ENCODE results near the gene CDKN2B-AS1. TPM values are rescaled to one million over a fixed set of nuclear protein-coding genes. Genes with fewer than 3 reads are reported as not detected.

The CDKN2B-AS1 gene
- total and polyA plus RNA-seq, 2 experiments from 2014 or later, result 0.27 to 0.68 TPM

- no peaks in the 10 kb centered on the region for H3K36me3 ChIP-seq (replicated peaks; ENCODE audit: insufficient read depth, low read depth)
- H3K4me2 ChIP-seq, result no peak overlapping the region
- no peaks in the 10 kb centered on the region for H3K4me1 ChIP-seq (ENCODE audit: insufficient read depth)
- no peak overlapping the region for H3K27ac ChIP-seq
- DNase-seq (ENCODE audit: low spot score), result no peak
- H4K20me1 ChIP-seq (ENCODE audit: insufficient read depth, poor library complexity, severe bottlenecking), result no peaks in the 10 kb centered on the region
- H3K9me2 ChIP-seq (replicated peaks; ENCODE audit: insufficient read depth), result no peaks in the 10 kb centered on the region
- no peaks in the 10 kb centered on the region for H3K9me3 ChIP-seq (ENCODE audit: low read depth)
- TF ChIP-seq EZH2 (IDR thresholded peaks at IDR 0.05; ENCODE audit: borderline replicate concordance), result no peak
- no peak overlapping the region for H2AFZ ChIP-seq
- no peak overlapping the region for H3K4me3 ChIP-seq
- H3K79me2 ChIP-seq, result no peaks in the 10 kb centered on the region
- no peaks in the 10 kb centered on the region for H3K27me3 ChIP-seq
Observed at GRCh38 chr9:22157276-22157675, 162.7 kb downstream of the CDKN2B-AS1 start.

DNA sequence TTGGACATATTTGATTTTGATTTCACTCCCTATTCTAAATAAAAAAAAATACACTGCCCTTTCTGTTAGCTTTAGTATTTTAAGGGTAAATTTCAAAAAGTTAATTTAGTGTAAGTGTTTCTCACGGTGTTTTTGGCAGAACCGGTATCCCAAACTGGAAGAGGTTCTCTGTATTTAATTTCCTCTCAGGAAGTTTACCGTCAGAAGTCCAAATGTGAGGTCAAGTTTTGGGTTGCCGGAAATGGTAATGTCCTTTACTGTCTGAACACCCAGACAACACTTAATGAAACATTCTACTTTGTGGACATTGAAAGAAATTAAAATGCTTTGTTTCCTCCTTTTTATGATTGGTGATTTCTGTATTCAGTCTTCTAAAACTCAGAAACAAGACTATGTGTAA, 163.2 kb downstream of the CDKN2B-AS1 start:
- no peak for TF ChIP-seq EZH2 (IDR thresholded peaks at IDR 0.05; ENCODE audit: borderline replicate concordance)
- no peak for TF ChIP-seq CTCF (IDR thresholded peaks at IDR 0.05; ENCODE audit: poor library complexity)
- TF ChIP-seq EZH2phosphoT487 (IDR thresholded peaks at IDR 0.05; ENCODE audit: low read depth, severe bottlenecking, unreplicated experiment), result no peak
- no peak overlapping the region for H2AFZ ChIP-seq

DNA sequence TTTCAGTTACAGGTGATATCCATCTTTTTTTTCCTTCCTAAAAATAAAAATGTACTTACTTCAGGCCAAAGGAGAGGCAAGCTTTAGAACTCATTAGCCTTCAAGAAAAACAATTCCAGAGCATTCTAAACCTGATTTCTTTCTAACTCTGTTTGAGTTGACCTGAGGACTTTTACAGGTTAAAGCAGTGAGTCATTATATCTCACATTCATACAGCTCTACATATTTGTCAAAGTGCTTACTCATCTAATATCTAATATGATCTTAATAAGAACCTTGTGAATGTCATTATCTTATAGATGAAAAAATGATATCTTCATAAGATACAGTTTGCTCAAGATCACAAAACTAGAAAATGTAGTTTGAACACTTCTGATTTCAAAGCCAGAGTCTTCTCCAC, 163.7 kb downstream of the CDKN2B-AS1 start:
- no peaks in the 10 kb centered on the region for H4K20me1 ChIP-seq (ENCODE audit: insufficient read depth, poor library complexity, severe bottlenecking)
- H3K27me3 ChIP-seq, result no peaks in the 10 kb centered on the region
- no peak overlapping the region for H3K4me2 ChIP-seq
- no peaks in the 10 kb centered on the region for H3K9me3 ChIP-seq (ENCODE audit: low read depth)
- H3K79me2 ChIP-seq, result no peaks in the 10 kb centered on the region
- no peaks in the 10 kb centered on the region for H3K4me1 ChIP-seq (ENCODE audit: insufficient read depth)
- no peaks in the 10 kb centered on the region for H3K36me3 ChIP-seq (replicated peaks; ENCODE audit: insufficient read depth, low read depth)
- H3K27ac ChIP-seq, result no peak overlapping the region
- no peak for DNase-seq (ENCODE audit: low spot score)
- no peak overlapping the region for H3K4me3 ChIP-seq
- TF ChIP-seq CTCF (IDR thresholded peaks at IDR 0.05; ENCODE audit: poor library complexity), result no peak
- no peak overlapping the region for H2AFZ ChIP-seq
- no peaks in the 10 kb centered on the region for H3K9me2 ChIP-seq (replicated peaks; ENCODE audit: insufficient read depth)

More for the DNA sequence above, 163.2 kb downstream of the CDKN2B-AS1 start:
- Histone ChIP-seq H3K9me3 (ENCODE audit: low read depth) (no peaks in the 10 kb centered on the region), H3K36me3 (replicated peaks; ENCODE audit: insufficient read depth, low read depth) (no peaks in the 10 kb centered on the region), H3K27ac (no peak overlapping the region), H3K79me2 (no peaks in the 10 kb centered on the region), H3K9me2 (replicated peaks; ENCODE audit: insufficient read depth) (no peaks in the 10 kb centered on the region), H3K4me3 (no peak overlapping the region), H3K4me2 (no peak overlapping the region), H4K20me1 (ENCODE audit: insufficient read depth, poor library complexity, severe bottlenecking) (no peaks in the 10 kb centered on the region), H3K27me3 (no peaks in the 10 kb centered on the region), H3K4me1 (ENCODE audit: insufficient read depth) (no peaks in the 10 kb centered on the region)
- no peak for DNase-seq (ENCODE audit: low spot score)
- WGBS (ENCODE audit: low lambda C conversion rate, missing lambda C conversion rate), result 74% methylated on average over 4 of the region's 4 CpGs

DNA sequence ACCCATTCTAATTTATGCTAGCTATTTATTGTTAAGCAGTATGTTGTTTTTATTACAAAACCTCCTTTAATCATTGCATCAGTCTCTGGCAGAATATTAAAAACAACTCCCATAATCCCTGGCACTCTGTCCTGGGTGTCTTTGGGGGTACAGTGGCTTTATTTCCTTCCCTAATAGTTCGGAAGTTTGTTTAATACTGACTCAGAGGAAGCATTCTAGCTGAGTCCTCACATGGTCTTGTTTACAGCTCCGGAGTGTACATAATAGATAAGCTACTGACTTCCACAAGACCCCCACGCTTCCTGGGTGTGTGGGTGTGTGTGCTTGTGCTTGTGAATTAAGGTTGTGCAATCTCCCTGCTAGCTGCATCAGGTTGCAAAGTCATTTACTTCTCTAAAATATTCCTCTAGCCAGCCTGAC, 164.3 kb downstream of the CDKN2B-AS1 start:
- Histone ChIP-seq H3K27ac (no peak overlapping the region), H3K27me3 (no peaks in the 10 kb centered on the region), H4K20me1 (ENCODE audit: insufficient read depth, poor library complexity, severe bottlenecking) (no peaks in the 10 kb centered on the region), H3K4me1 (ENCODE audit: insufficient read depth) (no peaks in the 10 kb centered on the region), H3K4me3 (no peak overlapping the region), H2AFZ (no peak overlapping the region), H3K36me3 (replicated peaks; ENCODE audit: insufficient read depth, low read depth) (no peaks in the 10 kb centered on the region), H3K9me2 (replicated peaks; ENCODE audit: insufficient read depth) (no peaks in the 10 kb centered on the region), H3K9me3 (ENCODE audit: low read depth) (no peaks in the 10 kb centered on the region), H3K79me2 (no peaks in the 10 kb centered on the region), H3K4me2 (no peak overlapping the region)
- no peak for TF ChIP-seq CTCF (IDR thresholded peaks at IDR 0.05; ENCODE audit: poor library complexity)
- no peak for TF ChIP-seq EZH2 (IDR thresholded peaks at IDR 0.05; ENCODE audit: borderline replicate concordance)
- no peak for TF ChIP-seq EZH2phosphoT487 (IDR thresholded peaks at IDR 0.05; ENCODE audit: low read depth, severe bottlenecking, unreplicated experiment)
- WGBS (ENCODE audit: low lambda C conversion rate, missing lambda C conversion rate), result 17% methylated on average over 3 of the region's 3 CpGs
- peak; percentile 35 for DNase-seq (ENCODE audit: low spot score)
